ENCODE data around the gene LRIG3.
"Not testable (repeated sequence)": the region's sequence is repeated elsewhere in the genome, so short reads cannot be mapped to it uniquely, and the experiment has no call there.

LRIG3 gene

DNA sequence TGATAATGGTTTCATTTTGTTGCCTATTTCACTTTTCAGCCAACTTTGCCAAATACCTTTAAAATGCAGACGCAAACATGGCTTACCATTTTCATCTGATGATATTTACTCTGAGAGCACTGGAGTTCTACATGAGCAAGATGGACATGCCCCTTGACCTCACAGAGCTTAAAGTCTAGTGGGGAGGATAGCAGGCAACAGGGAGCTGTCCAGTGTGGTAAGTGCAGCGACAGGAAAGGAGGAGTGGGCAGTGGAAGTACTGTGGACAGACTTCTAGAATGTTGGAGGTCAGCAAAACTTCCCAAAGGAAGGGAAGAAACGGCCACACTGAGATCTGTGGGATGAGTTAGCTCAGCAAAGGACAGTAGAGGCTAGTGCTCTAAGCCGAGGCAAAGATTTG is 25.3 kb downstream of the LRIG3 start:
- no peak for DNase-seq

DNA sequence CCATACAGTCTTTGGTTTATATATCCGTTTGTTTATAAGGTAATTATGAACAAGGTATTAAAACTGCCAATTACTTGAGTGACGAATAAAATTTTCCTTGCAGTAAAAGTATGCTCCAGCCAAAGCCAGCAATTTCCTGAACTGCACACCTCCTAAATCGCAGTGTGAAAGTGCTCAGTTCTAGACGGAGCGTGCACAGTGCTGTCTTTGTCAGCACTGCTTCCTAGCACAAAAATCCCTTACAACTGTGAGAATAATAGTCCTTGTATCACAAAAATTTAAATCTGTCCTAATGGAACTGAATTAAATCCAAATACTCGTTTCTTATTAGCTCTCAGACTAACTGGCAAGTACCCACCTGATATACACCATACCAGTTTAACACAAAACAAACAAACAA is 26.3 kb downstream of the LRIG3 start:
- no peak for DNase-seq

DNA sequence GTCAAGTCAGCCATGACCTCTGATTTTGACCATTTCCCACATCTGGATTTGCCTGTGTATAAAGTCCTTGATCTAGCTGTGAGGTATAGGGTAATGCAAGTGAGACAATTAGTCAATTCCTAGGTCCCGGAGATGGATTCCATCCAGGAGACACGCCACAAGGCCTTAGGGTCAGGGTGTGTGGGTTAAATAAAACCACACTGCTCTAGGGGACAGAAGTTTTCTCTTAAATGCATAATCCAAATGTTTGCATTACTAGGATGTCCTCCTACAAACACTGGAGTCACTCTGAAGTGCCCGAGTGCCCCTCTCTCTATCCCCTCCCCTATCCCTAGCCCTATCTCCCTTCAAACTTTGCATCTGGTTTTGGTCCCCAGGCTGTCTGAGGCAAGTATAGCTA is 26.8 kb downstream of the LRIG3 start:
- no peak for DNase-seq

DNA sequence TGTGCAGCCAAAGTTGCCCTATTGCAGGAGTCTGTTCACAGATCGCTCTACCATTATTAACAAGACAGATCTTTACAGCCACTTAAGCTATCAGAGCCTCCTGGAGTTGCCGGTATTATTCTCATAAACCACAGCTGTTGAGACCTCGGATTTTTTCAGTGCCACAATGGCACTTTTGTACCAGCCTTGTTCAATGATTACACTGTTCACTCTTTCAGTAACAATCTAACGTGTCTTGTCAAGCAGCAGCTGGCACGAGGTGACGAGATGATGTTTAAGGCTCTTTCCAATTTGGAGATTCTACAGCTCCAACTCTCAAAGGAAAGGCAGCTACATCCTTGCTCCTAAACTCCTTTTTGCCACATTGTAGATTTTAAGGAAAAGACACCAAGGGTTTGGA is 30.7 kb downstream of the LRIG3 start:
- no peak for DNase-seq

DNA sequence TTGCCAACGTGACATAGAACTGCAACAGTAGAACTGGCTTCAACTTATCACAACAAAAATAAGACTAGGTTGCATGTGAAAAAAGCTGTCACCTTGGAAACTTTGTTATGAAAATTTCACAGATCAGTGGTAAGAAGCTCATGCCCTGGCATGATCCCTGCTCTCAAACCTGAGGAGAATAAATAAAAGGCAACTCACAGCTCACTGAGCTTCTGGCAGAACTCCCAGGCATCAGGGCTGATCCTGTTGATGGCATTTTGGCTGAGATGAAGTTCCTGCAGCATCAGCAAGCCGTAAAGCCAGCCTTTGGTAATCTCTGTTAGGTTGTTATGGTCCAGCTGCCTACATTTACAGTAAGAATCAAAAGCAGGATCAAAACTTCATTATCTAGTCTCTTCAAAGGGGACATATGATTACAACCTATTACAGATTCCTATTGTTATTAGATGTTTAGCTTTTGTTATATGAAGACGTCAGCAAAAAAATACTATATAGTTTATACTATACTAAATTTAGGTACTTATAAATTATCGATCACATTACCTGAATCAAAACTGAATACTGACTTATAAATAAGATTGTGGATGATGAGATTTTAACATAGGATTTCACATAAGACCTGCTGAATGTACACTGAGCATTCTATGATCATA is 32.0 kb downstream of the LRIG3 start:
- DNase-seq: no peak

DNA sequence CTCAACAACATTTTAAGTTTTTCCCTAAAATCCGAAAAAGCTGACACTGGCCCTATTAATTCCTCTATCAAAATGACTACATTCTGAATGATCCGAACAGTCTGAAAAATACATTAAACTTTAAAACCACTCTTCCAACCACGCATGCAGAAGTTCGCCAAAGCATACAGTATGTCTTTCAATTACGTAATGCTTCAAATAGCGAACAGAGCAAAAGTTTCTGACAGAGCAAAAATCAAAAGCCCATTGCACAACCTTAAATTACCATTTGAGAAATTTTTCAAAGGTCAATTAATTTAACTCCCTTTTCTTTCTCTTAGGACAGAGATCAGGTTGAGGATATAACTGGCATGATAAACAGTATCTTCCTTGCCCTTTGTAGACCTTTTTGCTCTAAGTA is 33.2 kb downstream of the LRIG3 start:
- DNase-seq: no peak

DNA sequence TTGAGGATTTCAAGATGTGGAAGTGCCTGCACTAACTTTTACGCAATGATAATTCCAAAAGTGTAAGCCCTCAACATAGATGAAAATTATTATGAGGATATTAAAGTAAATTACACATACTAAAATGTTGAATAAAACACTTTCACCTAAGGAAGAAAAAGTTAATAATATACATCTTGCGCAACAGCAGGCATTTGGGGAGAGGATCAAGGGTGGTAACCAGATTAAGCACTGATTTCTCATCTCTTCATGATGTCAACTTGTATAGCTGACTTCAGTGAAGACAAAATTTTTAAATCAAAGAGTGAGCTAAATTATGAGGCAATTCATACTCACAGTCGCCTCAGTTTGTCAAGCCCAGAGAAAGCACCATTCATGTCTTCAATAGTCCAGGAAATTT is 33.8 kb downstream of the LRIG3 start:
- no peak for DNase-seq

DNA sequence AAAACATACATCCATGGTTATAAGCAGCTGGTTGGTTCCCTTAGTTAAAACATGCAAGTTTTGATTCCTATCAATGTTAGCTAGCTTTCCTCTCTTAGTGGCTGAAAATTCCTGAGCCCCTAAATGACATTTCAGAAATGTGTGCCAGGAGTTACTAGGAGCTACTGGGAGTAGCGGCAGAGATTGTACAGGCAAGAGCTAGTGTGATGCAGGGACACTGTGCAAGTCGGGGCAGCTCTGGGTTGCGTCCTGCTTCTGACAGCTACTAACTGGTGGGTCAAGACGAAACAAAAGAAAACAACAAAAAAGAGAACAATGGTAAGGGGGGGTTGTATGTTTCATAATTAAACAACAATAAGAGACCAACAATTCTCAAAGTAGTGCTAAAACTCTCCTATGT is 35.4 kb downstream of the LRIG3 start:
- DNase-seq: no peak

DNA sequence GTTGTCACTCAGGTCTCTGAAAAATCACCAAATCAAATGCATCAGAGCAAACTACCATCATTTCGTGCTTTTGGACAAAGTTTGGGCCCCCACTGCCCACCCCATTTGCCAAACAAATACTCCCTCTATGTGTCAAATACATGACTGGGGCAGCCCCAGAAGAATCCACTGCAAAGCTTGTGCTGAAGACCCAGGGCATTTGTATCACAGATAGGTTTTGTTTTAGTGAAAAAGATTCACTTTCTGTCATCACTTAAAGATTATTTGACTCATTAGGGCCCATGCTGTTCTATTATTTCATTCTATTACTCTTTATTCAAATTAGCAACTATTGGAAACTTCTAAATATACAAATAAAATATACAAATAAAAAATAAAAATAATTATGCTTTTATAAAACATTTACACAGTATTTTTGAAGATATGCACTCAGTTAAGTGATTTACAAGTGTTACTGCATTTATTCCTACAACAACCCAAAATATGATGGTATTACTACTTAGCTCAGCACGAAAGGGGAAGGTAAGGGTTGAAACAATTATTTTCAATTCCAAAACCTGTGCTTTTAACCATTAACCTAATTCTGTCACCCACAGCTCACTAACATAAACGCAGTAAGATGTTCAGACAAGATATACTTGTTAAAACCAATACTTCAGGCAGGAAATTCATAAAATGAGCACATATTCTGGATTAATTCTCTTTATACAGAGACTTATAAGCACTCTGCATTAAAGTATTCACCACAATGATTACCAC is 36.5 kb downstream of the LRIG3 start:
- no peak for DNase-seq

DNA sequence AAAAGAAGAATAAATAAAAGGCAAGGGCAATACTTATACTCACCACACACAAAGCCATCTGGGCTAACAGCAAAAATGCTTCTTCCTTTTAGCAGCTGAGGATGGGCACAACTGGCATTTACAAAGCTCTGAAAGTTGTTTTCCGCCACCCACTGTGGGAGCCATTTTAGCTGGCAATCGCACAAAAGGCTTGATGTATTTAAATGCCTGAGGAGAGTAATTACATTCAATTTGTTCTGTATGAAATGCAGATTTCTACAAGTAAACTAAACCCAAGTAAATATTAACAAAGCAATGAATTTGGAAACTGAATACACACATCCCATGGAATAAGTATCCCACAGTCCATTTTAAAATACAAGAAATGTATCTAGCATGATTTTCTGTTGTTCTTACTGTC is 37.5 kb downstream of the LRIG3 start:
- no peak for DNase-seq

DNA sequence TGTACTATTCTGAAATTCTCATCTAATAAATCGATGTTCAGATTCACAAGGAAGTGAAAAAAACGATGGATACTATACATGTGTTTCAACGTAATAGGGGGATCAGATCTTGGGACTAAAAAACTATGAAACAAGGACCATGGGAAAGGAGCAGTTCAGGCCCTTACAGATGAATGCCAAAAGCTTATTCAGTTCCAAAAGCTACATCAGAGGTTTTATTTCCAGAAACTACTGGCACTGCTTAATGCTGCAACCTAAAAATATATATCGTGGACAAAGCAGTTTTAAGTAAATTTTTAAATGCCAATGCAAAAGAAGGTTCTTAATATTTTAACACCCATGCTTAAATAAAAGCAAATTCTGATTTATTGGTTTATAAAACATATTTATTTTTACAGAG is 38.5 kb downstream of the LRIG3 start:
- DNase-seq: no peak

DNA sequence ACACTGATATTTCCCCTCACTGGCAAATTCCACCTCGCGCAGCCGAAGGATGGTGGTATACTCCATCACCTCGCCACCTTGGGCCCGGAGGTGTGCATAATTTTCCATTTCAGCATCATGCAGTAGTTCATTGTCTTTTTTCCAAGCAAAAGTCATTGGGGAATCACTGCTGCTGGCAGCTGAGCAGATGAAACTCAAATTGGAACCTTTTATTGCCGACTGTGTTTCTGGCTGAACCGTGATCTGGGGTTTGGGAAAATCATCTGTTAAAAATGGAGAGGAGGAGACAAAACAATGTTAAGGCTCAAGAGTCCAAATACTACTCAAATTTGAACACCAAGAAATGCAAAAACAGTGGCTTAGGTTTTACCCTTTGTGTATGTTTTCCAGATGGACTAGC is 39.7 kb downstream of the LRIG3 start:
- DNase-seq: no peak

DNA sequence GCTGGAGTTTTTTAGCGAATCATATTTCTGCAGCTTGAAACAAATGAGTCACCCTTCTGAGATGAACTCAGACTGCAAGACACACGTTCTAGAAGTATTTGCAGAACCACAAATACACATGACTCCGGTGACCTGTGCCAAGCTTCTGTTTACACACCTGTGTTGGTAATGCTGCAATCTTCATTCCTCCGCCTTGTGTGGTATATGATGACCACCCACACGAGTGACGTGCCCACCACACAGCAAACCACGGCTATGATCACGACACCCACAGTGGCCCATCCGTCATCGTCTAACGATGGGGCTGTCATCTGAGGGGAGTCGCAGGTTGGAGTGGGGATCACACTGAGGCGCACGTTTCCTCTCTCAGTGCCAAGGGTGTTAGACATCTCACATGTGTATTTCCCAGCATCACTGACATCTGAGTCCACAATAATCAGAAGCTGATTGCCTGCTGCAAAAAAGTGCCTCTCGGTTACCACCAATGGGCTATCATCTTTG is 43.0 kb downstream of the LRIG3 start:
- no peak for DNase-seq

DNA sequence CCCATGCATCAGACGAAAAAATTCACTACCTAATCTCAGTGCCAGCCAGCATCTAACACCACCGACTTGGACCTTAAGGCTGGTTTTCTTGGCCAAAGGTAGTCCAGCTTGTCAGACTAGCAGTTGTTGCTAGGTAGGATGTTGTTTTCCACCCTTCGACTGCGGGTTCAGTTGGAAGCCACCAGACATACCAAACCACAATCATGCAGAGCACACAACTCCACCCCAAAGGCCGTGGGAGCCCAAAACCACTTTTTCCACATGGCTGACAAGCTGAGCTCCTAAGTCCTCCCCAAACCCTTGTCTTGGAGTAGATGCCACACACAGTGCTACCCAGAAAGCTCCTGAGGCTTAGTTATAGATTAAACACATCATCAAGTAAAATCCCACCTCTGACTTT is 46.8 kb downstream of the LRIG3 start:
- no peak for DNase-seq

DNA sequence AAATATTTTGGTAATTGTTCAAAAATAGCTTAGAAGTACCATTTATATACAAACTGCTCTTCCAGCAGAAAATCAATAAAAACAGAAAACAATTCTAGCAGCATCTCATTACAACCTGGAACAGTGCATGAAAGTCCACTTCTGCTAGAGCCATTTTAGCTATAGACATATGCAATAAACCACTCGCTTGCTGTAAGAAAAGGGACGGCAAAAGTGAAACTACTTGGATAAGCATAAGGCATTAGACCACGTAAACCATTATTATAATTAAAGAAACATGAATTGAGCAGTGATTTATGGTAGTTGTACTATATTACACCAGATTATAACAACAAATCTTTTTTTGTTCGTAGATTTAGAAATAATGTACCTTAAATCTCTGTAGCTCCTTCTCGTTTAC is 48.7 kb downstream of the LRIG3 start:
- DNase-seq: no peak

DNA sequence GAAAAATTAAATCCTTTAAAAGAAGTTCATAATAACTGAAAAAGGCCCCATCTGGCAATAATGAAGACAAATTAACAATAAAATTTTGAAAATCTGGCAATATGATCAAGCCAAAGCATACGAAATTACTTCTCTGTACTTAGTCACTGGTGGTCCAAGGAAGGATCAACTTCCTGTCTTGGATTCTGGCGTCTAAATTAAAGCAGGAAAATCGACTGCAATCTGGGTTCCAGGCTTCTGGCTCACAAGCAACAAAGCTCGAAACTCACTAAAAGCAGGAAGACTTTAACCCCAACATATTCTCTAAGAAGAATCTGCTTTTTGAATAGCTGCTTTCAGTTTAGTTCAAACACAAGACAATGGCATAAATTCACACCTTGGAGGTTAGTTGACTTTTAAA is 49.7 kb downstream of the LRIG3 start:
- DNase-seq: no peak

DNA sequence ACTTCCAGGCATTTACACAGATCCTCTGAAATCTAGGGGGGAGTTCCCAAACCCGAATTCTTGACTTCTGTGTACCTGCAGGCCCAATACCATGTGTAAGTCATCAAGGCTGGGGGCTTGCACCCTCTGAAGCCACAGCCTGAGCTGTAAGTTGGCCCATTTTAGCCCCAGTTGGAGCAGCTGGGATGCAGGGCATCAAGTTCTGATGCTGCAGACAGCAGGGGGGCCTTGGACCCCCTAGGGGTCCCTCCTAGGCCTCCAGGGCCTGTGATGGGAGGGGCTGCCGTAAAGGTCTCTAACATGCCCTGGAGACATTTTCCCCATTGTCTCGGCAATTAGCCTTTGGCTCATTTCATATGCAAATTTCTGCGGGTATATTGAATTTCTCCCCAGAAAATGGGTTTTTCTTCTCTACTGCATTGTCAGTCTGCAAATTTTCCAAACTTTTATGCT is 59.5 kb downstream of the LRIG3 start:
- no peak for DNase-seq

DNA sequence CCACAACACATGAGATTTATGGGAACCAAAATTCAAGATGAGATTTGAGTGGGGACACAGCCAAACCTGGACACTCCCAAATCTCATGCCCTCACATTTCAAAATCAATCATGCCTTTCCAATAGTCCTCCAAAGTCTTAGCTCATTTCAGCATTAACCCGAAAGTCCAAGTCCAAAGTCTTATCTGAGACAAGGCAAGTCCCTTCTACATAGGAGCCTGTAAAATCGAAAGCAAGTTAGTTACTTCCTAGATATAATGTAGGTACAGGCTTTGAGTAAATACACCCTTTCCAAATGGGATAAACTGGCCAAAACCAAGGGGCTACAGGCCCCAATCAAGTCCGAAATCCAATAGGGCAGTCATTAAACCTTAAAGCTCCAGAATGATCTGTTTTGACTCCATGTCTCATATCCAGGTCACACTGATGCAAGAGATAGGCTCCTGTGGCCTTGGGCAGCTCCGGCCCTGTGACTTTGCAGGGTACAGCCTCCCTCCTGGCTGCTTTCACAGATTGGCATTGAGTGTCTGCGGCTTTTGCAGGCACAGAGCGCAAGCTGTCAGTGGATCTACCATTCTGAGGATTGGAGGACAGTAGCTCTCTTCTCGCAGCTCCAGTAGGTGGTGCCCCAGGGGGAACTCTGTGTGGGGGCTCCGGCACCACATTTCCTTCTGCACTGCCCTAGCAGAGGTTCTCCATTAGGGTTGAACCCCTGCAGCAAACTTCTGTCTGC is 60.1 kb downstream of the LRIG3 start:
- no peak for DNase-seq

DNA sequence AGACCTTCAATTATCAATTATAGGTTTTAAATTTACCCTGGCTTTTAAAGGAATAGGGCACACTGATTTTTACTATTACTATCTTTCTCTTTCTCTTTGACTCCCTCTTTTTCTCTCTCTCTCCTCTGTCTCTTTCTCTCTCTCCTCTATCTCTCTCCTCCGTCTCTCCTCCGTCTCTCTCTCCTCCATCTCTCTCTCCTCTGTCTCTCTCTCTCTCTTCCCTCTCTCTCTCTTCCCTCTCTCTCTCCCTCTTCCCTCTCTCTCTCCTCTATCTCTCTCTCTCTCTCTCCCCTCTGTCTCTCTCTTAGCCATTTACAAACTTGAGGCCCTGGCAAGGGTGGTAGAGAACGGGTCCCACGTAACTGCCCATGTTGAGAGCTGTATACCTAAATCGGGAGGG is 62.3 kb downstream of the LRIG3 start:
- no peak for DNase-seq

DNA sequence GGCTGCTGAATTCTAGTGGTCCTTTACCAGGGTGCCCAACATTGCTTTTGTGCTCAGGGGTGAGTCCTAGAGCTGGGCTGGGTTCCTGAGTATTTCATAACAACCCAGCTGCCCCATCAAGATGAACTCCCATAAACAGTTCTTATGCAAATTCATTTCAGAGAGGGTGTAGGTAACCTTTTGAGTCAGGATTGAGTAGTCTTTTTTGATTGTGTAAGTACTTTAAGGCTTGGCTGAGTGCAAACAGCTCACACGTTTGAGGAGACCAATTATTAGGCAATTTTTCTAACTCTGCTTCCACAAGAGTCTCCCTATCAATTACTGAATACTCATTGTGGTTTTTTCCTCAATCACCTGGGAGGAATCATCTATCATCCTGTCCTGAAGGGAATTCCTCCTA is 63.1 kb downstream of the LRIG3 start:
- not testable (repeated sequence) for DNase-seq

DNA sequence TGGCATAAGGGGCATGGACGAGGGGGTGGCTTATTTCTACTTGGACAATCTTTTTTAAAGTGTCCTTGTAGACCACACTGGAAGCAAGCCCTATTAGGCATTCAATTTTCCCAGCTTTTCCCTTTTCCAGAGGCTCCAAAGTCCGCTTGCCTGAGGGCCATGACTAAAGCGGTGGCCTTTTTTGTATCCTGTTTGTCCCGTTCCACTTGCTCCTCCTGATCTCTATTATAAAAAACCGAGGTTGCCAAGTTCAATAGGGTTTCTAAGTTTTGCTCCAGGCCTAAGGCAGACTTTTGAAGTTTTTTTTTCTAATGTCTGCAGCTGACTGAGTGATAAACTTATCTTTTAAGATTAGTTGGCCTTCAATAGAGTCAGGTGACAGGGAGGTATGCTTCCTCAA is 64.7 kb downstream of the LRIG3 start:
- not testable (repeated sequence) for DNase-seq

DNA sequence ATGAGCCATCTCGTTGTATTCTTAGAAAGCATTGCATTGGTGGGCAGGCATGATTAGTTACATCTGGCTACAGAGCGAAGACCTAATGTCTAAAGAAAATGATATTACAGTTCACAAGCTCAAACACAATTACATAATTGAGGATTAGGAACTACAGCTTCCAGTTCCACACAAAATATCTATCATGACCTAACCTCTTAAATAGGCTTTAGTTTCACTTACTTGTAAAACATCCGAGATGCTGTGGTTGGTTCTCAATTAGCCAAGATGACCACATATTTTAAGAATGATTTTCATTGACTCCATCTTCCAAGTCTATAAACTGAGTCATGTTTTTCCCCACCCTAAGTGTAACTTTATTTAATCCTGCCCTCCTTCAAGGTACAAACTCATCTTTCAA is 69.5 kb downstream of the LRIG3 start:
- DNase-seq: no peak

DNA sequence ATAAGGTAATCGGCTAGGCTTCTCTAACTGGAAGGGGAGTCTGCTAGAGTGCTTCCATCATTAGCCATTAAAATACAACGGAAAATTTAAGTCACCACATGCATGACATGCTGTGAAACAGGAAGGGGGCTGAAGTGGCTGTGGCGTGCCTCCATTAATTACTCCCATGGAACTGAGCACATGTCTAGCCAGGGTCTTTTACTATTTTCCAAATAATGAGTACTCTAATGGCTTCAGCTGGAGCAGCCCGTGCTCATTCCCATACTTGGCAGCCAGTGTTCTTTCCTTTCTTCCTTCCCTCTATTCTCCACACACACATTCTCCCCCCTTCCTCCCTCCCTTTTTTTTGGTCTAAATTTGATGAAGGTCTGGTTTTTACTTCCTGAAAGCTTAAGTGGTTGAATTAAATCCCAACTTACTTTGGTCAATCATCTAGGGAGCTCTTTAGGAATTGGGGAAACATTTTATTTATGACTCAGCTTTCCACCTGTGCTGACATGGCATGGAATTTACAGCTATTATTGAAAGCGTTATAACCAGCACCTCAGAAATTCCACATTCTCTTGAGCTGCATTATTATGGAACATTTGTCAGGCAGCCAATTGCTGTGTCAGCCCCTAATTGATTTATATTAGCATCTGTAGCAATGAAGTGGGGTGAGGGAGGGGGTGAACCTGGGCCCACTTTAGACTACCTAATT is 72.3 kb downstream of the LRIG3 start:
- DNase-seq: no peak
